ENCODE measurements around the gene HTT.
"Not testable (repeated sequence)": the region's sequence is repeated elsewhere in the genome, so short reads cannot be mapped to it uniquely, and the experiment has no call there.

The HTT gene

GRCh38 chr4:3124070-3124767 is 49.7 kb downstream of the HTT start:
- DNase-seq: no peak

GRCh38 chr4:3127112-3127511 is 52.6 kb downstream of the HTT start:
- no peak for DNase-seq

- DNase-seq: no peak
These were observed 53.6 kb downstream of the HTT start for GRCh38 chr4:3128058-3128457.

- no peak for DNase-seq
These were observed 54.5 kb downstream of the HTT start for GRCh38 chr4:3128976-3129375.

GRCh38 chr4:3130201-3130600 is 55.7 kb downstream of the HTT start:
- no peak for DNase-seq

- DNase-seq: no peak
These were observed 56.3 kb downstream of the HTT start for GRCh38 chr4:3130826-3131225.

- DNase-seq: no peak
These were observed 59.7 kb downstream of the HTT start for GRCh38 chr4:3134201-3134600.

GRCh38 chr4:3135155-3136011 is 60.9 kb downstream of the HTT start:
- no peak for DNase-seq

- DNase-seq: no peak
These were observed 62.0 kb downstream of the HTT start for GRCh38 chr4:3136454-3136853.

- no peak for DNase-seq
These were observed 63.4 kb downstream of the HTT start for GRCh38 chr4:3137908-3138307.

GRCh38 chr4:3145234-3145924 is 70.9 kb downstream of the HTT start:
- DNase-seq: no peak

GRCh38 chr4:3148926-3149325 is 74.4 kb downstream of the HTT start:
- no peak for DNase-seq

GRCh38 chr4:3151238-3151637 is 76.8 kb downstream of the HTT start:
- DNase-seq: not testable (repeated sequence)

- DNase-seq: no peak
These were observed 82.9 kb downstream of the HTT start for GRCh38 chr4:3157366-3157765.

GRCh38 chr4:3158841-3159240 is 84.4 kb downstream of the HTT start:
- no peak for DNase-seq

- DNase-seq: no peak
These were observed 86.0 kb downstream of the HTT start for GRCh38 chr4:3160438-3160837.

- not testable (repeated sequence) for DNase-seq
These were observed 86.6 kb downstream of the HTT start for GRCh38 chr4:3161044-3161443.

- DNase-seq: not testable (repeated sequence)
These were observed 92.0 kb downstream of the HTT start for GRCh38 chr4:3166434-3166833.

- DNase-seq: no peak
These were observed 93.5 kb downstream of the HTT start for GRCh38 chr4:3168029-3168428.

GRCh38 chr4:3174371-3175338 is 100.2 kb downstream of the HTT start:
- DNase-seq: no peak

- DNase-seq: peak; percentile 88
These were observed 102.1 kb downstream of the HTT start for GRCh38 chr4:3176367-3177229.

- DNase-seq: peak; percentile 1
These were observed 102.9 kb downstream of the HTT start for GRCh38 chr4:3177426-3177825.
